Keratinocyte (primary cell): ENCODE data around the gene LUZP4.

Source experiments
- CTCF ChIP-seq, 3 experiments: IDR thresholded peaks in 1 of 3; conservative IDR thresholded peaks in 1 of 3; optimal IDR thresholded peaks in 1 of 3; 2 replicates in 2 of 3; 3 replicates in 1 of 3; pipeline versions ENCODE3 to v1.5.1; 2011; ENCODE audit warnings: low read length in 3 of 3, mild to moderate bottlenecking in 3 of 3, moderate library complexity in 2 of 3, control low read depth in 1 of 3, inconsistent platforms in 1 of 3; ENCODE audit not compliant: insufficient read depth in 2 of 3; ENCODE audit errors: extremely low read depth in 1 of 3
- EZH2 ChIP-seq: IDR thresholded peaks from one replicate; pipeline ENCODE4 v1.6.1; 2012; ENCODE audit warnings: inconsistent platforms, mild to moderate bottlenecking, low read length, moderate library complexity

- no peak for TF ChIP-seq CTCF (optimal IDR thresholded peaks at IDR 0.05 in 1 of 3, IDR thresholded peaks at IDR 0.05 in 1 of 3, conservative IDR thresholded peaks at IDR 0.05 in 1 of 3; ENCODE audit: extremely low read depth in 1 of 3, insufficient read depth in 2 of 3, low read length in 3 of 3)
- no peak for TF ChIP-seq EZH2
Measured at GRCh38 chrX:115311601-115312001, 22.1 kb downstream of the LUZP4 start.
